NCI-H2227 treated with DMSO at 0.1 percent for 48 hours (cell line): ENCODE data around the gene MAPK7.

Experiments used
- DNase-seq: peaks from one replicate; lab custom pipeline; 2025; lab: John Stamatoyannopoulos, UW

Gene MAPK7

GRCh38 chr17:19363460-19364035, 14.8 kb upstream of the MAPK7 start:
- no peak for DNase-seq

- DNase-seq = no peak
Observed at GRCh38 chr17:19364699-19365498, 13.4 kb upstream of the MAPK7 start.

GRCh38 chr17:19365499-19365817, 12.8 kb upstream of the MAPK7 start:
- no peak for DNase-seq

- DNase-seq = no peak
Observed at GRCh38 chr17:19365833-19366636, 12.3 kb upstream of the MAPK7 start.

- no peak for DNase-seq
Observed at GRCh38 chr17:19366637-19366972, 11.7 kb upstream of the MAPK7 start.

- DNase-seq = no peak
Observed at GRCh38 chr17:19368229-19368628, 10.1 kb upstream of the MAPK7 start.

- no peak for DNase-seq
Observed at GRCh38 chr17:19369107-19369778, 9.1 kb upstream of the MAPK7 start.

- DNase-seq = no peak
Observed at GRCh38 chr17:19369846-19370492, 8.3 kb upstream of the MAPK7 start.

GRCh38 chr17:19370493-19370960, 7.8 kb upstream of the MAPK7 start:
- DNase-seq = no peak

GRCh38 chr17:19371259-19372010, 6.9 kb upstream of the MAPK7 start:
- no peak for DNase-seq

- DNase-seq = no peak
Observed at GRCh38 chr17:19372011-19372370, 6.3 kb upstream of the MAPK7 start.

- no peak for DNase-seq
Observed at GRCh38 chr17:19372439-19372838, 5.9 kb upstream of the MAPK7 start.

GRCh38 chr17:19372866-19373504, 5.3 kb upstream of the MAPK7 start:
- no peak for DNase-seq

- DNase-seq = no peak
Observed at GRCh38 chr17:19374136-19374535, 4.2 kb upstream of the MAPK7 start.

- no peak for DNase-seq
Observed at GRCh38 chr17:19375732-19376131, 2.6 kb upstream of the MAPK7 start.

GRCh38 chr17:19376811-19377210, 1.5 kb upstream of the MAPK7 start:
- DNase-seq = no peak

GRCh38 chr17:19377602-19378415, 489 bp upstream of the MAPK7 start:
- DNase-seq = peak; percentile 94

- no peak for DNase-seq
Observed at GRCh38 chr17:19379361-19380065, 1.2 kb downstream of the MAPK7 start.
